GM12801 (cell line): ENCODE data around the gene EPN1.

Experiments used
- CTCF ChIP-seq: IDR thresholded peaks from one replicate; pipeline ENCODE4 v1.5.1; 2011; ENCODE audit warnings: control low read depth; ENCODE audit not compliant: insufficient read length; ENCODE audit errors: extremely low read depth

EPN1 gene

DNA sequence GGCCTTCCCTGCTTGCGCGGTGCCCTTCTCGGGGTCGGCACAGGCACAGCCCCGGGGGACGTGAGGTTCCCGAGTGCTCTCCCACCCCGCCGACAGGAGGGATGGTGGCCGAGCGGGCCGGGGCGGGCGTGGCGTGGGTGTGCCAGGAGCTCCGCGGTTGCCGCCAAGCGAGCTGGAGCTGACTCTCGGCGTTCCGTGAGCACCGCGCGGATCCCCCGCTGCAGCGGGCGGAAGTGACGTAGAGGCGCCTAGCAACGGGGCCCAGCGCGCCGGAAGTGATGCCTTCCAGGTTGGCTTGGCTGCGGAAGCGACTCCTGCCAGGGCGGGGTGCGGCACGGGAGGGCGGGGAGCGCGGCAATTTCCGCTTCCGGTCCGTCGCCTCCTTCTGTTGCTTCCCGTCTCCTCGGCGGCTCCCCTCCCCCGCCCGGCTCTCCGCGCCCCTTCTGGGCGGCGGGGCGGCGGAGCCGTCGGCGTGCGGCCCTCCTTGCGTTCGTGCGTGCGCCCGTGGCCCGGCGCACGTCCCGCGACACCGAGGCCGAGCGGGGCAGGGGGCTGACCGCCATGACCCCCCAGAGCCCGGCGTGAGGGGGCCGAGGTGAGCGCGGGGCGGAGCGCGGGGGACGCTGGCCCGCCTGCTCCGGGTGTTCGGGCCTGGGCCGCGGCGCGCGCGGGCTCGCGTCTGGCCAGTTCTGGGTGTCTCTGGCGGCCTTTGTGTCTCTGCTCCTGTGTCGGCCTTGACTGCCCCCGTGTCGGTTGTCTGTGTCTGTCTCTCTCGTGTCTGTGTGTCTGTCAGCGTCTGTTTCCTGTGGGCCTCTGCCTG is at the start of gene EPN1:
EPN1 (plus strand) TSS at position 386 of the 820 bp plus-strand sequence. CDS start 3,402 bp downstream, outside the sequence.
- no peak for TF ChIP-seq CTCF

DNA sequence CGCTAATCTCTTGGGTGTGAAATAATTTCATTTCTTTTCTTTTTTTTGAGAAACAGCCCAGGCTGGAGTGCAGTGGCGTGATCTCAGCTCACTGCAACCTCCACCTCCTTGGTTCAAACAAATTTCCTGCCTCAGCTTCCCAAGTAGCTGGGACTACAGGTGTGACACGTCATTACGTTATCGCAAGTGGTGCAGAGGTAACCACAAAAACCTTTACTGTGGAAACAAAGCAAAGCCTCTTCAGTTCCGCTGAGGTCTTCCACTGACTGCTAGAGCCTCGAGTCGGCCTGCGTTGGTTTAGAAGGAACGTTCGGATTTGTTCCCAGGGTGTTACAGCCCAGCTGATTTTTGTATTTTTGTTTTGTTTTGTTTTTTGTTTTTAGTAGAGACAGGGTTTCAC is 48.7 kb upstream of the EPN1 start:
- no peak for TF ChIP-seq CTCF

DNA sequence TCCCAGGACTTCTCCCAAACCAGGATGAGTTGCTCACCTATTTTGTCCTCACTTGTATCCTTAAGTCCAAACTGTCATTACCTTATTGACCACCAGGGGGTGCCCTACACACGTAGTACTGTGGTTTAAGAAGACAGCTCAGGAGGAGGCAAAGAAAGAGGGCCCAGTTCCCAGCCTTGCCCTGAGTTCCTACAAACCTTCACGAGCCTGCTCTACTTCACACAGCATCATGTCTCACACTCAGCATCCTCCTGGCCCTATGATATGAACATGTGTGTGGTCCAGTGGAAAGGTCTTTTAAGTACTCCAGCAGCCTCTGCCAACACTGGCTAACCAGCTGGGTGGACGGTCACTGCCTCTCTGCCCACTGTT is 42.6 kb upstream of the EPN1 start:
- peak; percentile 57 for TF ChIP-seq CTCF

DNA sequence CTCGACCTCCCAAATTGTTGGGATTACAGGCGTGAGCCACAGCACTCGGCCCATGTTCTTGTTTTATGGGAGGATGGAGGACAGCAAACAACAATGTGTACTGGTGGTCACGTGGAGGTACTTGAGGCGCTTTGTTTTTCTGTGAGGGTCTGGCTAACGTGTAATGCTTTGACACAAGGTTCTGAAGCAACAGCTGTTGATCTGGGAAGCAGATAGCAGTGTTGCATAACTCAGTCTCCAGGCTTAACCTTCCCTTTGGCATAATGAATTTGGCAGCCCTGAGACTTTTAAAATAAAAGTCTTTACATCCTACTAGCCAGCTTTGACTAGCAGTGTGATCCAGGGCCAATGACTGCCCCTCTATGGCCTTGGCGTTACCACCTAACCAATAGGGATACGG is 41.2 kb upstream of the EPN1 start:
- TF ChIP-seq CTCF: no peak

DNA sequence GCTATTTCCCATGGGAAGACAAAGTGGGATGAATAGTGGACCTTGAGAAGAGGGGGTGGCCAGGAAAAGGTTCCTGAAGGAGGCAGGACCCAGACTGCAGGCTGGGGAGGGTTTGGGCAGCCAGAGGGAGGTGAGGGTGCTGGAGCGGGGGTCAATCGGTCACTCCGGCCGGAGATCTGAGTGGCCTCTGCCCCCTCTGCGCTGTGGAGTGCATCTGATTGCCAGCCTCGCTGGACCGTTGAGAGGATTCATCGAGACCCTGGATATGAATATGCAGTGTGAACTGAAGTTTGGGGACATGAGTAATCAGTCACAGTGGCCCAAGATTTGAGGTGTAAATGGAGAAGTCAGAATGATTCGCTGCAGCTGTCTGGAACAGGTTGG is 39.7 kb upstream of the EPN1 start:
- no peak for TF ChIP-seq CTCF

DNA sequence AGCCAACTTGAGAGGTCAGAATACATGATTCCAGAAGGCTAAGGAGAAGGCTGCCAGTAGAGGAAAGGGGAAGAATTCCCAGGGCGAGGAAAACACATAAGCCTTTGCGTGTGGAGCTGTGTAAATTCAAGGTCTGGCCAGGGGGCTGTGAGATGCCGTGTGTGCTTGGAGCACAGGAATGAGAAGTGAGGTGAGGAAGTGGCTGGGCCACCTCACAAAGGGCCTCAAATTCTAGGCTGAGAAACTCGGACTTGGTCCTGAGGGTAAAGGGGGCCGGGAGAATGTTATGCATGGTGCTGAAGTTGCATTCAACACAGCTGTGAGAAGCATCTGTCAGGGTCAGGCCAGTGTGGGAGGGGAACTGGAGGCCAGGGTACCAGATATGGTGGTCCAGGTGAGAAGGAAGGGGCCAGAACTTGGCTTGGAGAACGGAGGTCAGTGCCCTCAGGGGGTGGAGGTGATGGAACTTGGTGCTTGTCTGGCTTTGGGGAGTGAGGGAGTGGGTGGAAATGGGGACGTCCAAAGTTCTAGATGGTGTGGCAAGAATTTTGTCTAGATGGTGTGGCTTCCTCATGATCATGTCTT is 39.1 kb upstream of the EPN1 start:
- TF ChIP-seq CTCF: no peak

DNA sequence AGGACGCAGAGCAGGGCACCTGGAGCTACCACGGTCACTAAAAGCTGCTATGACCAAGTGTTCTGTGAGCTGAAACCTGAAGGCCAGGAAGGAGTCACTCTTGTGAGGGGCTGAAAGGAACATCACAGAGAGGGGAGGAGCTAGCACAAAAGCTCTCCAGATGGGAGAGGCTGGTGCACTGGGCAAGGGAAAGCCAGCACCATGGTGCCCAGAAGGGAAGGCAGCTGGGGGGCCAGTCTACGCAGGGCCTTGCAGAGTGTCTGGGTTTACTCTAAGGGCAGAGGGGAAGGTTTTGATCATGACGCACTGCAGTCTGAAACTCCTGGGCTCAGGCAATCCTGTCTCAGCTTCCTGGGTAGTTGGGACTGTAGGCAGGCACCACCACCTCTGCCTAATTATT is 38.3 kb upstream of the EPN1 start:
- TF ChIP-seq CTCF: no peak
